ENCODE data around the gene TNFRSF8. TPM values are rescaled to one million over a fixed set of nuclear protein-coding genes. Genes with fewer than 3 reads are reported as not detected.
A peak's percentile ranks its signal among the peaks of the same experiment; 100 is the strongest.

The TNFRSF8 gene
- total RNA-seq, 3 donors from 2014 or later = 0.31 to 0.51 TPM; not detected in 1

GRCh38 chr1:12141163-12141850, 78.2 kb downstream of the TNFRSF8 start:
- intact Hi-C loops (cut with DNase I, micrococcal nuclease) = no loop called here
- peak in 2 of 3 donors; percentile 36 to 58 for DNase-seq
- TF ChIP-seq CTCF (IDR thresholded peaks at IDR 0.05) = no peak
- Histone ChIP-seq H3K36me3 (ENCODE audit: low read depth) (no peaks in the 10 kb centered on the region), H3K4me1 (ENCODE audit: low read depth) (peaks cover 15% of the 10 kb centered on the region), H3K4me3 (no peak overlapping the region), H3K9me3 (no peaks in the 10 kb centered on the region)
- no peak for ATAC-seq

GRCh38 chr1:12142141-12142823, 79.2 kb downstream of the TNFRSF8 start:
- Histone ChIP-seq H3K9me3 (no peaks in the 10 kb centered on the region), H3K4me1 (ENCODE audit: low read depth) (peaks cover 21% of the 10 kb centered on the region), H3K4me3 (no peak overlapping the region), H3K36me3 (ENCODE audit: low read depth) (no peaks in the 10 kb centered on the region)
- ATAC-seq = no peak
- intact Hi-C loops (cut with DNase I, micrococcal nuclease) = no loop called here
- TF ChIP-seq CTCF (IDR thresholded peaks at IDR 0.05) = no peak
- peak in 2 of 3 donors; percentile 31 to 53 for DNase-seq

GRCh38 chr1:12142891-12143630, 80.0 kb downstream of the TNFRSF8 start:
- DNase-seq (peak in 2 of 3 donors; percentile 52 to 73), ATAC-seq (peak; percentile 2)
- Histone ChIP-seq H3K9me3 (no peaks in the 10 kb centered on the region), H3K4me3 (no peak overlapping the region), H3K4me1 (ENCODE audit: low read depth) (peaks cover 28% of the 10 kb centered on the region), H3K36me3 (ENCODE audit: low read depth) (no peaks in the 10 kb centered on the region)
- intact Hi-C loops (cut with DNase I, micrococcal nuclease) = no loop called here
- no peak for TF ChIP-seq CTCF (IDR thresholded peaks at IDR 0.05)

- Histone ChIP-seq H3K36me3 (ENCODE audit: low read depth) (no peaks in the 10 kb centered on the region), H3K4me1 (ENCODE audit: low read depth) (peaks cover 32% of the 10 kb centered on the region), H3K4me3 (no peak overlapping the region), H3K9me3 (no peaks in the 10 kb centered on the region)
- DNase-seq (peak; percentile 72 to 89 (median 77)), ATAC-seq (peak; percentile 71)
- intact Hi-C loops (cut with DNase I, micrococcal nuclease) = no loop called here
- TF ChIP-seq CTCF (IDR thresholded peaks at IDR 0.05) = no peak
These were observed 80.6 kb downstream of the TNFRSF8 start for GRCh38 chr1:12143631-12144155.

GRCh38 chr1:12144236-12144635, 81.1 kb downstream of the TNFRSF8 start:
- H3K9me3 ChIP-seq = no peaks in the 10 kb centered on the region
- H3K36me3 ChIP-seq (ENCODE audit: low read depth) = no peaks in the 10 kb centered on the region
- peak; percentile 61 for ATAC-seq
- TF ChIP-seq CTCF (IDR thresholded peaks at IDR 0.05) = no peak
- H3K4me1 ChIP-seq (ENCODE audit: low read depth) = peaks cover 32% of the 10 kb centered on the region
- no peak overlapping the region for H3K4me3 ChIP-seq
- intact Hi-C loops (cut with DNase I, micrococcal nuclease) = no loop called here
- peak; percentile 70 to 75 (median 72) for DNase-seq
